Naive B cell (primary cell): ENCODE data around the gene CD244. TPM values are rescaled to one million over a fixed set of nuclear protein-coding genes. Genes with fewer than 3 reads are reported as not detected.
"Not testable (repeated sequence)": the region's sequence is repeated elsewhere in the genome, so short reads cannot be mapped to it uniquely, and the experiment has no call there.

Experiments used
- ATAC-seq, 2 donors: fragments of 150-1000 bp; cut with Tn5 transposase; 2 replicates each; pipeline ENCODE4 v1.10.0; 2021; ENCODE audit warnings: low read depth in 2 of 2, mild to moderate bottlenecking in 2 of 2, moderate library complexity in 2 of 2
- DNase-seq: peaks from one replicate; pipeline ENCODE4 v3.0.0; 2022
- H3K27ac Mint-ChIP-seq, 6 donors: one replicate each; pipeline ENCODE4 v1.8.0; 2020 to 2022; ENCODE audit warnings: mild to moderate bottlenecking in 6 of 6, mixed read lengths in 6 of 6, moderate library complexity in 5 of 6, inconsistent platforms in 2 of 6
- H3K27me3 Mint-ChIP-seq, 3 donors: one replicate each; pipeline ENCODE4 v1.8.0; 2021 to 2022; ENCODE audit warnings: mixed read lengths in 3 of 3, mild to moderate bottlenecking in 1 of 3
- H3K36me3 Mint-ChIP-seq, 2 donors: one replicate each; pipeline ENCODE4 v1.8.0; 2020 to 2022; ENCODE audit warnings: mixed read lengths in 2 of 2, inconsistent platforms in 1 of 2, mild to moderate bottlenecking in 1 of 2
- H3K4me1 Mint-ChIP-seq, 3 donors: one replicate each; pipeline ENCODE4 v1.8.0; 2020 to 2022; ENCODE audit warnings: mixed read lengths in 3 of 3, inconsistent platforms in 1 of 3, mild to moderate bottlenecking in 1 of 3, moderate library complexity in 1 of 3
- H3K4me3 Mint-ChIP-seq, 8 donors: one replicate each; pipeline ENCODE4 v1.8.0; 2020 to 2022; ENCODE audit warnings: mild to moderate bottlenecking in 8 of 8, mixed read lengths in 8 of 8, moderate library complexity in 8 of 8, inconsistent platforms in 2 of 8
- H3K9me3 Mint-ChIP-seq, 7 donors: one replicate each; pipeline ENCODE4 v1.8.0; 2020 to 2022; ENCODE audit warnings: mixed read lengths in 7 of 7, mild to moderate bottlenecking in 5 of 7, inconsistent platforms in 2 of 7, moderate library complexity in 1 of 7
- polyA plus RNA-seq, 6 donors: library from polyadenylated mRNA; unstranded; fragments of 300-500 nt; fragmentation: Illumina TruSeq; gene quantifications; one replicate each; pipeline ENCODE4 v1.2.3, GENCODE V29; 2021; ENCODE audit warnings: low read depth in 6 of 6

The CD244 gene
- under 1 TPM in 5 of 6 donors, not detected in 1; 0.32 to 0.97 (median 0.71) TPM for polyA plus RNA-seq

- peaks cover 19 to 28% (median 23%) of the 10 kb centered on the region in 3 donors for H3K4me1 Mint-ChIP-seq
- peaks cover 3 to 9% (median 6%) of the 10 kb centered on the region in 3 donors for H3K27me3 Mint-ChIP-seq
- H3K36me3 Mint-ChIP-seq, result no peaks in the 10 kb centered on the region
- H3K27ac Mint-ChIP-seq, result peak within 1 kb of the TSS in 4 of 6 donors; percentile 54 to 94 (median 78)
- DNase-seq, result no peak
- no peaks in the 10 kb centered on the region for H3K9me3 Mint-ChIP-seq
- ATAC-seq, result peak; percentile 69 to 81
- peak within 1 kb of the TSS in 4 of 8 donors; percentile 0 to 63 (median 29) for H3K4me3 Mint-ChIP-seq
Observed at GRCh38 chr1:160862203-160863060, at the start of gene CD244. Gene CD244, minus strand, starts transcription at chr1:160862887. Its CDS starts 210 bp downstream, at chr1:160862677.

GRCh38 chr1:160911925-160912324 lies 49.2 kb upstream of the CD244 start:
- H3K36me3 Mint-ChIP-seq, result no peaks in the 10 kb centered on the region
- H3K27ac Mint-ChIP-seq, result no peak overlapping the region
- DNase-seq (no peak), ATAC-seq (no peak)
- no peak overlapping the region for H3K4me3 Mint-ChIP-seq
- H3K9me3 Mint-ChIP-seq, result no peaks in the 10 kb centered on the region
- no peaks in the 10 kb centered on the region for H3K4me1 Mint-ChIP-seq
- peaks cover 0 to 7% (median 0%) of the 10 kb centered on the region in 3 donors for H3K27me3 Mint-ChIP-seq

- no peaks in the 10 kb centered on the region for H3K4me1 Mint-ChIP-seq
- DNase-seq (no peak), ATAC-seq (no peak)
- H3K36me3 Mint-ChIP-seq, result no peaks in the 10 kb centered on the region
- H3K4me3 Mint-ChIP-seq, result no peak overlapping the region
- peaks cover 0 to 7% (median 0%) of the 10 kb centered on the region in 3 donors for H3K27me3 Mint-ChIP-seq
- H3K27ac Mint-ChIP-seq, result peak overlapping the region in 1 of 6 donors; percentile 44
- no peaks in the 10 kb centered on the region for H3K9me3 Mint-ChIP-seq
Observed at GRCh38 chr1:160911441-160911840, 48.8 kb upstream of the CD244 start.

DNA sequence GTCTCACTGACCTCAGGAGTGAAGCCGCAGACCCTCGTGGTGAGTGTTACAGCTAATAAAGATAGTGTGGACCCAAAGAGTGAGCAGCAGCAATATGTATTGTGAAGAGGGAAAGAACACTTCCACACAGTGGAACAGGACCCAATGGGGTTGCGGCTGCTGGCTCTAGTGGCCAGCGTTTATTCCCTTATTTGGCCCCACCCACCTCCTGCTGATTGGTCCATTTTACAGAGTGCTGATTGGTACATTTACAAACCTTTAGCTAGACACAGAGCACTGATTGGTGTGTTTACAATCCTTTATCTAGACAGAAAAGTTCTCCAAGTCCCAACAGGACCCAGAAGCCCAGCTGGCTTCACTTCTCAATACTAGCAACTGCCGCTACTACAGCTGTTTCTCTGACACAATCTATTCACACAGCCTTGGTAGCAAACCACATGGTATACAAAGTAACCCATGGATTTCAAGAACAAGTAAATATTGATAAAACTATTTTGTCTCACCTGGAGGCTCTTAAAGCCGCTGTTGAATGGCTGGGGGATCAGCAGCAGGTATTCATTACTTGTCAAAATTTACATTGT lies 47.6 kb upstream of the CD244 start:
- Mint-ChIP-seq H3K36me3 (no peaks in the 10 kb centered on the region), H3K4me3 (no peak overlapping the region), H3K27me3 (peaks cover 0 to 7% (median 0%) of the 10 kb centered on the region in 3 donors), H3K27ac (no peak overlapping the region), H3K9me3 (no peaks in the 10 kb centered on the region), H3K4me1 (no peaks in the 10 kb centered on the region)
- DNase-seq (no peak), ATAC-seq (no peak)

- Mint-ChIP-seq H3K27ac (no peak overlapping the region), H3K4me1 (no peaks in the 10 kb centered on the region), H3K9me3 (no peaks in the 10 kb centered on the region), H3K4me3 (no peak overlapping the region), H3K36me3 (no peaks in the 10 kb centered on the region), H3K27me3 (no peaks in the 10 kb centered on the region)
- DNase-seq (no peak), ATAC-seq (no peak)
Observed at GRCh38 chr1:160907976-160908375, 45.3 kb upstream of the CD244 start.

DNA sequence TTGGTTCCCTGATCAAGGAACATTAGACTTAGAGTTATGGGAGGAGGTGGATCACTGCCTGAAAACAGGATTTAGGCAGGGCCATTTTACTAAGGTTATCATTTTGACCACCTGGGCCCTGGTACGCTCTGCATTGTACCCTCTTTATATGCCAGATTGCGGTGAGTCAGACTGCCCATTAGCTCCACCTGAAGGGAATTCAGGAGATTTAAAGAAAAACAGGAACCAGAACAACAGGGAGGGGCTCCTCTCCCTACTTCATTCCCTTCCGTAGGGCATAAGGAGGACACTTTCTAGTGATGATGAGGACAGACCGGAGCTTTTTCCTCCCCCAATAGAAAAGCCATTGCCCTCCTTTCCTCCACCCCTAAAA lies 42.9 kb upstream of the CD244 start:
- Mint-ChIP-seq H3K4me3 (no peak overlapping the region), H3K4me1 (no peaks in the 10 kb centered on the region), H3K27ac (no peak overlapping the region), H3K27me3 (no peaks in the 10 kb centered on the region), H3K36me3 (no peaks in the 10 kb centered on the region), H3K9me3 (peaks cover 0 to under 1% (median 0%) of the 10 kb centered on the region in 7 donors)
- no peak for DNase-seq
- ATAC-seq, result no peak

GRCh38 chr1:160904783-160905616 lies 42.3 kb upstream of the CD244 start:
- DNase-seq (no peak), ATAC-seq (no peak)
- no peak overlapping the region for H3K4me3 Mint-ChIP-seq
- H3K27ac Mint-ChIP-seq, result peak overlapping the region in 3 of 6 donors; percentile 7 to 69 (median 56)
- peaks cover 0 to 4% (median 0%) of the 10 kb centered on the region in 3 donors for H3K27me3 Mint-ChIP-seq
- peaks cover 0 to 6% (median 2%) of the 10 kb centered on the region in 7 donors for H3K9me3 Mint-ChIP-seq
- H3K4me1 Mint-ChIP-seq, result no peaks in the 10 kb centered on the region
- no peaks in the 10 kb centered on the region for H3K36me3 Mint-ChIP-seq

- not testable (repeated sequence) for H3K4me3 Mint-ChIP-seq, H3K4me1 Mint-ChIP-seq, DNase-seq, H3K36me3 Mint-ChIP-seq, ATAC-seq
- Mint-ChIP-seq H3K27ac (peak overlapping the region in 1 of 6 donors; percentile 16), H3K9me3 (peaks cover 0 to 19% (median 2%) of the 10 kb centered on the region in 7 donors), H3K27me3 (peaks cover 0 to 11% (median 0%) of the 10 kb centered on the region in 3 donors)
Observed at GRCh38 chr1:160902251-160902650, 39.6 kb upstream of the CD244 start.

GRCh38 chr1:160901768-160902167 lies 39.1 kb upstream of the CD244 start:
- DNase-seq (no peak), ATAC-seq (no peak)
- H3K27ac Mint-ChIP-seq, result peak overlapping the region in 1 of 6 donors; percentile 16
- no peaks in the 10 kb centered on the region for H3K36me3 Mint-ChIP-seq
- peak overlapping the region in 1 of 8 donors; percentile 49 for H3K4me3 Mint-ChIP-seq
- peaks cover 0 to 19% (median 2%) of the 10 kb centered on the region in 7 donors for H3K9me3 Mint-ChIP-seq
- H3K27me3 Mint-ChIP-seq, result peaks cover 0 to 11% (median 4%) of the 10 kb centered on the region in 3 donors
- no peaks in the 10 kb centered on the region for H3K4me1 Mint-ChIP-seq

- H3K9me3 Mint-ChIP-seq, result peaks cover 0 to 19% (median 2%) of the 10 kb centered on the region in 7 donors
- DNase-seq, H3K27ac Mint-ChIP-seq, H3K36me3 Mint-ChIP-seq, H3K4me1 Mint-ChIP-seq, H3K4me3 Mint-ChIP-seq, ATAC-seq: not testable (repeated sequence)
- peaks cover 4 to 13% (median 8%) of the 10 kb centered on the region in 3 donors for H3K27me3 Mint-ChIP-seq
Observed at GRCh38 chr1:160900683-160901082, 38.0 kb upstream of the CD244 start.

DNA sequence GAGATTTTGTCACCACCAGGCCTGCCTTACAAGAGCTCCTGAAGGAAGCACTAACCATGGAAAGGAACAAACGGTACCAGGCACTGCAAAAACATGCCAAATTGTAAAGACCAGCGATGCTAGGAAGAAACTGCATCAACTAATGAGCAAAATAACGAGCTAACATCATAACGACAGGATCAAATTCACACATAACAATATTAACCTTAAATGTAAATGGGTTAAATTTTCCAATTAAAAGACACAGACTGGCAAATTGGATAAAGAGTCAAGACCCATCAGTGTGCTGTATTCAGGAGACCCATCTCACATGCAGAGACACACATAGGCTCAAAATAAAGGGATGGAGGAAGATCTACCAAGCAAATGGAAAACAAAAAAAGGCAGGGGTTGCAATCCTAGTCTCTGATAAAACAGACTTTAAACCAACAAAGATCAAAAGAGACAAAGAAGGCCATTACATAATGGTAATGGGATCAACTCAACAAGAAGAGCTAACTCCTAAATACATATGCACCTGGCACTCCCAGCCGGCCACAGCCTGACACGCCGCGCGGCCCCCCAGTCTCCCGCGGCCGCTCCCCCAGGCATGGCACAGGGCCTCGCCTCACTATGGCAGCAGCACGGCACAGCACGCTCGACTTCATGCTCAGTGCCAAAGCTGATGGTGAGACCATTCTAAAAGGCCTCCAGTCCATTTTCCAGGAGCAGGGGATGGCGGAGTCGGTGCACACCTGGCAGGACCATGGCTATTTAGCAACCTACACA lies 31.9 kb upstream of the CD244 start:
- DNase-seq, H3K4me1 Mint-ChIP-seq, H3K27ac Mint-ChIP-seq, H3K4me3 Mint-ChIP-seq, ATAC-seq: not testable (repeated sequence)
- peaks cover 7 to 20% (median 11%) of the 10 kb centered on the region in 7 donors for H3K9me3 Mint-ChIP-seq
- H3K27me3 Mint-ChIP-seq, result peaks cover 21 to 41% (median 22%) of the 10 kb centered on the region in 3 donors
- H3K36me3 Mint-ChIP-seq, result peaks cover 0 to 13% of the 10 kb centered on the region in 2 donors

GRCh38 chr1:160891474-160891873 lies 28.8 kb upstream of the CD244 start:
- H3K9me3 Mint-ChIP-seq, result peaks cover 7 to 12% (median 10%) of the 10 kb centered on the region in 7 donors
- DNase-seq, result no peak
- H3K27ac Mint-ChIP-seq, result no peak overlapping the region
- no peaks in the 10 kb centered on the region for H3K4me1 Mint-ChIP-seq
- ATAC-seq, result no peak
- H3K27me3 Mint-ChIP-seq, result peaks cover 15 to 34% (median 21%) of the 10 kb centered on the region in 3 donors
- peak overlapping the region in 1 of 8 donors; percentile 42 for H3K4me3 Mint-ChIP-seq
- H3K36me3 Mint-ChIP-seq, result peaks cover 0 to 13% of the 10 kb centered on the region in 2 donors
